ENCODE results near the gene ZC3H7A.

ZC3H7A gene

DNA sequence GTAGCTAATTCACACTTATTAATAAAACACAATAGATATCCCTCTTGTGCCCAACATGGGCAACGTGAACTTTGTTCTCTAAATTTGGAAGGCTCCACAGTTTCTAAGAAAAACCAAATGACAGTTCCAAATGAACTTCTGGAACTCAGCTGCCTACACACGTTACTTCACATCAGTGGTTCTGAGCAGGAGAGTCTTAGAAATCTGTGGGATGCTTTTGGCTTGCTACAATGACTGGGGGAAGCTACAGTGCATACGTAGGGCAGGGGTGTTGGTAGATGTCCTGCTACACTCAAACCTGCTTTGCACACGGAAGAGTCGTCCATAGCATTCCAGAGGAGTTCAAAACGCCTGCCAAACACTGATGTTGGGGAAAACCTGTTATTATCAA, 62.4 kb downstream of the ZC3H7A start:
- DNase-seq: no peak

DNA sequence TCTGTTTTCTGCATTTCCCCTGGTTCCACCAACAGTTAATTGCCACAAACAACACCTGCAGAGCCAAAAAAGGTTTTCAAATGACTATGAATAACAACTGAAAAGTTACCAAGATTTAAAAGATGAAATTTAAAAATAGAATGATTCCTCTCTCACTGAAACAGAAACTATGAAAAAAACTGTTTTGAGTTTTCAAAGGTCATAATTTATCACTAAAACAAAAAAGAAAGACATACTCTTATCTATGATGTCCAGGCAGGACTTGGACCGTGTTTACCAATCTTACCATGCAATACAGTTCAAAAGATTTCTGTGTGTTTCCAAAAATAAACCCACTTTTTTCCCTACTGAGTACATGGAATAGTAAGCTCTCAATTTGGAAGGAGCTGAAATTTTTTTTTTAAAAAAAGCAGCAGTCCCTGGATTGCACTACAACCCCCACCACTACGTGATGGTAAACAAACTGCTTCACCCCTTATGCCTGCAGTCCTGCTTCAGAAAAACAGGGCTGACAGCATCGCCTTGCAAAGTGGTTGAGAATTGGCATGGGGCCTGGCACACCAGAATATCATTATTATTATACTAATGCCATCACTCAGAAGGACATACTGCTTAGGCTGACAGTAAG, 62.9 kb downstream of the ZC3H7A start:
- no peak for DNase-seq

DNA sequence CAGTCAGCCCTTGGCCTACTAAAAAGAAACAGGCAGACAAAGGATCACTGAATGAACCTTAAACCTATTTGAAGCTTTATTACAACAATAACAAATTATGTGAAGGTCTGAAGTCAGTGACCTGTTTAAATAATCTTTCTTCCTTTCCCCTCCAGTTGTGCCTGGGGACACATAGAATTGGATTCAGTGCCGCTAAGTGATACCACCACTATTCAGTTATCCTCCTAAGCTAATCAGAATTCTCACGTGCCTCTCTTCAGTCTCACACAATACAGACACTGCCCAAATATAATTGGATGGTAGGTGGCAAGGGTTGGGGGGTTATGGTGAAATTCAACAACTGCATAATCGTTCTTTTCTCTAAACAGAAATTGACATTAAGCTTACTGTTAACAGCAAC, 65.8 kb downstream of the ZC3H7A start:
- no peak for DNase-seq

DNA sequence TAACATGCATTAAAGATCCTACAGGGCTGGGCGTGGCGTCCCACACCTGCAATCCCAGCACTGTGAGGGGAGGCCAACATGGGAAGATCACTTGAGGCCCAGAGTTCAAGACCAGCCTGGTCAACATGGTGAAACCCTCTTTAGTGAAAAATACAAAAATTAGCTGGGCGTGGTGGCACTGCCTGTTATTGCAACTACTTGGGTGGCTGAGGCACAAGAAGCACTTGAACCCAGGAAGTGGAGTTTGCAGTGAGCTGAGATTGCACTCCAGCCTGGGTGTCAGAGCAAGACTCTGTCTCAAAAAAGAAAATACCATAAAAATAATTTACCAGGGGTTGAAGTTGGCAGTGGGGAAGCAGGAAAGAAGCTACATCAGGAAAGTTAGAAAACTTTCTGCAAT, 67.3 kb downstream of the ZC3H7A start:
- no peak for DNase-seq

DNA sequence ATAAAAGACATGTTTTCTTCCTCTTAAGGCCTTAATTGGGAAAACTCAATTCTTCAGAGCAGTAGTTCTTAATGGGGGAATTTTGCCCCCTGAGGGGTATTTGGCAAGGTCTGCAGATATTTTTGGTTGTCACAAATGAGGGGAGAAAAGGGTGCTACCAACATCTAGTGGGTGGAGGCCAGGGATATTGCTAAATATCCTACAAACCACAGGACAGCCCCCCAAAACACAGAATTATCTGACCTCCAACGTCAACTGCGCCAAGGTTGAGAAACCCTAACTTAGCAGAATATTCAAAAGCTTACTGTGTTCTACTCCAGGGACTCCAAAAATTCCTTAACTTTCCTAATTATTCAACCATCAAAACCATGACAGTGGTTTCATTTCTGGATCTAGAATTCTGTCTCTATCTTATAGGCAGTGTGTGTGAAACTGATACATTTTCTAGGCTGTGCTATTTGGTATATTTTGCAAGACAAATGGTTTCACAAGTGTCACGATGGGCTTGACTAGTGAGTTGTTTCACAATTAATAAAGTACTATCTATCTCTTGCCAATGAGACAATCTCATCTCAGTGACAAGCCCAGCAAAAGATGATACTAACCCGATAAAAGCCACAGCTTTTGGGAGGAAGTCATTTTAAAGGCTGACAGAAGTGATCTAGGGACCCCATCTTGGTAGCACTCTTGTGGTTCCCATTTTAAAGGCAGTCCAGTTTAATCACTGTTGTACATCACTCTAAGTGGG, 69.1 kb downstream of the ZC3H7A start:
- DNase-seq: no peak

DNA sequence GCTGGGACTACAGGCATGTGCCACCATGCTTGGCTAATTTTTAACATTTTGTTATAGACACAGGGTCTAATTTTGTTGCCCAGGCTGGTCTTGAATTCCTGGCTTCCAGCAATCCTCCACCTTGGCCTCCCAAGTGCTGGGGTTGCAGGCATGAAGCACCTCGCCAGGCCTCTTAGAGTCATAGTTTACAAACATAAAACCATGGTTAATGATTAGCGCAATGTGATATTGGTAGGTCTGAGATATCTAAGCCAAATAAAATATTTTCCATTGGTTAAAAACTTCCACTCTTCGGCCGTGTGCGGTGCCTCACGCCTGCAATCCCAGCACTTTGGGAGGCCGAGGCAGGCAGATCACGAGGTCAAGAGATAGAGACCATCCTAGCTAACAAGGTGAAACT, 71.0 kb downstream of the ZC3H7A start:
- DNase-seq: no peak

DNA sequence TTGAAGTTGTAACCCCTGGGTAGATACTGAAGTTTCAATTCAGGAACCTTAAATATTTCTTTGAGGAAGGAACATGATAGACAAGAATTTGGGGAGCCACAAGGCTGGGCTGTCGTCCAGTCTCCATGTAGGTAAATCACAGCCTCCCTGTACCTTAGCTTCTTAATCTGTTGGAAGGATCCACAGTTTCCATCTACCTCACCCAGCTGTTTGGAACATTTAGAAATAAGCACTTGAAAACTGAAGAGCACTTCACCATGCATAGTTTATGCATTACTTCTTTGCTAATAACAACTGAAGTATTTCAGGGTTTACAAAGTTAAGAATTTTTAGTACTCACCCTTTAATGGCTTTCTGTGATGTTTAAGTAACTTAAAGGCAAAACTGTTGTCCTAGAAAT, 71.6 kb downstream of the ZC3H7A start:
- no peak for DNase-seq

DNA sequence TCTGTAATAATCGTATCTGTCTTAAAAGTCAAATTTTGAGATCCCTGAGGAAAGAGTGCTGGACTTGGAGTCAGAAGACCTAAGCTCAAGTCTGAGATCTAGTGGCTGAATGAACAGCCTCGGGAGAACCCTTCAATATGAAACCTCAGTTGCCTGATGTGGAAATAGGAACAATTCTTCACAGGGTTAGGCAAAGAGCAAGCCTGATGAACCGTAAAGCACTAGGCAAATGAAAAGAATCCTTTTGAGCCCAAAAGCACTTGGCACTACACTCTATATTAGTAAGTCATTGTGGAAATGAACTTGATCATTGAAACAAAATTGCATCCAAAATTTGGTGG, 74.6 kb downstream of the ZC3H7A start:
- no peak for DNase-seq

DNA sequence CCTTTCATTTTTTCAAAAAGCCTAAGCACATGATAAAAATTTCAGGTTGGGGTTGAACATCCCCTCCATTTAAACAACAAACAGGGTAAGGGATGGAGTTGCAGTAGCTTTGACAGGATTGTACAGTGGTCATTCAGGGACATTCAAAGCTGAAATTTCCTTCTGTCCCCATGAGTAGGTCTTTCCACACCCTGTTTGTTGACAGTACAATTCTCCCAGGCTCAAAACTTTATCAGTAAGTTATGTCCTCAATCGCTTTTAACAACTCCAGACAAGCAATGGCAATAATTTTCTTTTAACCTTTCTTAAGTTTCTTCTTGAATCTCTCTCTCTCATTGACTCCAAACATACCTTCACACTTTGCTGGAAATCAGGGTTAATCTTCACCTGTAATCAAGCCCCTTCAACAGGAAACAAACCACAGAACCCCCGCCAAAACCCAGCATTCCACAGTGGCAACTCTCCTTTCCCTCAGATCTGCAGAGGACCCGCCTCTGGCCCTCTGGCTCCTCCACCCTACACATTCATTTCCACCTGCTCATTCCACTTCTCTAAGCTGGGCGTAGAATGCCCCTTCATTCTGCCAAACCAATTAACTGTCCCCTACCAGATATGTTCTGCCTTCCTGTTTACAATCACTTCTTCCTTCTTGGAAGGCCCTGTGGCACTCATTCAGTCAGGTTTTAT, 75.1 kb downstream of the ZC3H7A start:
- DNase-seq: no peak

DNA sequence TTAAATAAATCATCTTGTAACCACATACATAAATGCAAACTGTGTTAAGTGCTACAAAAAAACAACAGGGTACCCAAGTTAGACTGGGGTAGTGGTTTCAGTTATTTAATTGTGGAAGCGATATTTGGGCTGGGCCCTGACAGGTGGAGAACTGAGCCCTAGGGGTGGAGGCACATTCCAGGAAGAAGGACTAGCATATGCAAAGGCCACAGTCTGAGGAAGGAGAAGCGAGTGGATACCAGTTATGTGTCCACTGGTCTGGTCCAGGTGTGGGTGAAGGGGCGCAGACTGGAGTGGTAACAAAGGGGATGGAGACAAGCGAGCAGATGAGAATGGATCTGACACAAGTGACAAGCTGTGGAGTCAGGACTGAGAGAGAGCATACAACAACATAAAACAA, 77.3 kb downstream of the ZC3H7A start:
- DNase-seq: no peak

DNA sequence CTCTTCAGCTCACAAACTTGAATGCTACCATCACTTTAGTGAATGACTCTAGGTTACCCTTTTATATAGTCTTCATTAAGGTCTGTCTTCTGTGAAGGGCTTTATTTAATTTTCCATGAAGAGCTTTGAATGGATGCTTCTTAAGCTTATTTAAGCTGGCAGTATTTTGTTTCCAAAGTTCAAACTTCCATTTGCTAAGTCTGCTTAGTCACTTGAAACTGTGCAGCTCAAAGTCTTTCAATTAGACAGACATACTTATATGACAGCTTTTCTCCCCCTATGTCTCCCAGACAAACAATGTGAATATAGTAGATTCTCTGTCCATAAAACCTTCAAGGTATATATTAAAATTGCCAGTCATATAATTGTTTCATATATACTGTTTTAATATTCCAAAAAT, 77.9 kb downstream of the ZC3H7A start:
- DNase-seq: no peak

DNA sequence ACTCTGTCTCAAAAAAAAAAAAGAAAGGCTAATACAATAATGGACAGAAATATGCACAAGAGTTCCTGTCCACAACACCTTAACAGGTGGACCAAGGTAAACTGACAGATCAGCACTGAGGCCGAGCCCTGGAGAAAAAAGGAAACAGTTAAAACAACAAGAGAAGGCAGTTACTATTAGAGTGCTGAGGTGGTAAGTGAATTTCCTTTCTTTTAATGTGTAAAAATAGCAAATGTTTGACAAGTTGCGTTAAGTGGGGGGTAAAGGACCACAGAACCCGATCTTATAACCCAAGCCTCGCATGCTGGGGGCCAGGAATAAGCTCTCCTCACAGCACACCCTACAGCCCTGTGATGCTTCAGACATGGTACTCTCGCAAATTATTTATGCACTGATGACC, 79.2 kb downstream of the ZC3H7A start:
- no peak for DNase-seq

DNA sequence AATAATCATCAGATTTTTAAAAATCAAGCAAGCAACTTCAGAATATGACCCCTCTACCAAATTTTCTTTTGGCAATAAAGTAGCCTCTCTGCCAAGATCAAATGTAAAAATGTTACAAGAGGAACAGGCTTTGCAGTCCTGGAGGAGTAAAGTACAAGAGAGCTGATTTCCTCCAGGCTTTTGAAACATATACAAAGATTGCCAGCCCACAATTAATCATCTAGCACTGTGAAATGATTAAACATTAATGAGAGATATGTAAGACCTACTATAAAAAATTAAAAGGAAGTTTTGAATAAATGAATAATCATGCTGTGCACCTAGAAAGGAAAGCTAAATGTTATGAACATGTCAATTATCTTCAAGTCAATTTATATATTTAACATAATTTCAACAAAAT, 80.7 kb downstream of the ZC3H7A start:
- DNase-seq: no peak

DNA sequence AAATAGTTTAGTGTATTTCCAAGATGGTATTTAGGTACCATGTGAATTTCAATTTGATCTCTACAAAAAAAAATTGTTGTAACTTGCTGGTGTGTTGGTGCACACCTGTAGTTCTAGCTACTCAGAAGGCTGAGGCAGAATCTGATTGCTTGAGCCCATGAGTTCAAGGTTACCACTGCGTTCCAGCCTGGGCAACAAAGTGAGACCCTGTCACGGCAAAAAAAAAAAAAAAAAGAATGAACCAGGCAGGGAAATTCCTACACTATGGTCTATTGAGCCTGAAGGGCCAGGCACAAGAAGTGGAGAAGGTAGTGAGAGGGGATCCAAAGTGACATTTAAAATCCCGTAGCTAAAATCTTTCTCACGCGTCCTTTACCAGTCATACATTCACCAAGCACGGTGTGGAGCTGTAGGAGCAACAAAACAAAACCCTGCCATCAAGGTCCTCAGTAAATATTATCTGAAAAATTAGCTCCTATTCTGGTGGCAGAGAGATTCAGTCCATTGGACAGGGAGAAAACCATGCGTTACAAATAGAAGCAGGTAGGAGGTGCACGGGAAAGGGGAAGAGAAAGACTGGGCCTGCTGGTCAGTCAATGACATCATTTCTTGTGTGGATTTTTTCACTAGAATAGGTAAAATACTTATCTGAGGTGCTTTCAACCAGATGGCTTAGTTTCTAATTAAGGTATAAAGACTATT, 81.7 kb downstream of the ZC3H7A start:
- DNase-seq: no peak

DNA sequence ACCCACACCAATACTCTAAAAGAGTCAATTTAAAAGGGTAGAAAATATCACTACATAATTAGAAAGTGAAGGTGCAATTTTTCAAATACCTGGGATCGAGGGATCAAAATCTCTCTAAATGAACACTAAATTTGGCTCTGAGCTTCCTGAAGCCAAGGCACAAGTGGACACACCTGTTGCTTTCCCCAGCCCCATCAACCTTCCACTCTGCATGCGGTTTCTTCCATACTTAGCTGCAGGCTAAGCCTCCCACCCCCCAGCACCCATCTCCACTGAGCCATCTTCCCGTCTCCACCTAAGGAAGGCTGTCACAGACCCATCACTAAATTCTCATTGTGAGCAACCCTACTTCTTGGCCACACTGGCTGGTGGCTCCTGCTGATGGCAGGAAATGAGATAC, 84.9 kb downstream of the ZC3H7A start:
- DNase-seq: no peak

DNA sequence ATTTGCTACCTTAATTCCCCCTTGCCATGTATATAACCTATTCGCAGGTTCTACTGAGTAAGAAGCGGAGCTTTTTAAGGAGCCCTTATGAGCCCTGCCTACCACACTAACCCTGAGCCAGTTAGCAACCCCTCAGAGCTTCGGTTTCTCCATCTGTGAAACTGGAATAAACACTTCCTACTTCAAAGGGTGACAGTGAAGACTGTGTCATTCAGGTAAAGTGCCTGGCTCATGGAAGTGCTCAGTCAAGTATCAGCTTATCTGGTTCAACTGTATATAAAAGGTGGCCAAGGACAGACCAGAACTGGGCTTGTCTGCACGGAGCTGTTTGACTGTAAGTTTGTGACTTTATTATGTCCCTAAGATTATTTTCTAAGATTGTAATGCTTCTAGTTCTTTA, 85.4 kb downstream of the ZC3H7A start:
- DNase-seq: no peak

DNA sequence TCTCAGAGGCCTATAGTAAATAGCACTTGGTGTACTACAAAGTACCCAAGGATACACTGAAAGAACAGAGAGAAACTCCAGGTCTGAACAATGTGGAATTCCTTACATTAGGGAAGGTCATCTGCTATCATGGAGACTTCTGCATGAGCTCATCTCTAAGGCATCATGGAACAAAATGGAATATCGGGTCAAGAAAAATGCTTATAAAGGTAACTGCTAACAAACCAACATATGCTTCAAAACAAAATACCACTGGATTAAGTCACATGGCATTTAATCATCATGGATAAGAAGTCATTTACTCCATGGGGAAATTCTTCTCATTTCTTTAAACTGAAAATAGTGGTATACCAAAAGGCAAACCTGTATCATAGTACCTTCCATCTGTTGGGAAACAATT, 88.6 kb downstream of the ZC3H7A start:
- no peak for DNase-seq

DNA sequence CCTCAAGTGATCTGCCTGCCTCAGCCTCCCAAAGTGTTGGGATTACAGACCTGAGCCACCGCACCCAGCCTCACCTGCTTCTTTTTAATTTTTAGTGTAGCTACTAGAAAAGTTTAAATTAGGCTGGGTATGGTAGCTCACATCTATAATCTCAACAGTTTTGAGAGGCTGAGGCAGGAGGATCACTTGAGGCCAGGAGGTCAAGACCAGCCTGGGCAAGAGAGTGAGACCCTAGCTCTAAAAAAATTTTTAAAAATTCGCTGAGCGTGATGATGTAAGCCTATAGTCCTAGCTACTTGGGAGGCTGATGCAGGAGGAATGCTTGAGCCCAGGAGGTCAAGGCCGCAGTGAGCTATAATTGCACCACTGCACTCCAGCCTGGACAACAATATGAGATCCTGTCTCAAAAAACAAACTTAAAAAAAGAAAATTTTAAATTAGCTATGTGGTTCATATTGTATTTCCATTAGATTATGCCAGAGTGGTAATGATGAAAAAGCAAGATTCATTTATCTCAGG, 89.3 kb downstream of the ZC3H7A start:
- no peak for DNase-seq

DNA sequence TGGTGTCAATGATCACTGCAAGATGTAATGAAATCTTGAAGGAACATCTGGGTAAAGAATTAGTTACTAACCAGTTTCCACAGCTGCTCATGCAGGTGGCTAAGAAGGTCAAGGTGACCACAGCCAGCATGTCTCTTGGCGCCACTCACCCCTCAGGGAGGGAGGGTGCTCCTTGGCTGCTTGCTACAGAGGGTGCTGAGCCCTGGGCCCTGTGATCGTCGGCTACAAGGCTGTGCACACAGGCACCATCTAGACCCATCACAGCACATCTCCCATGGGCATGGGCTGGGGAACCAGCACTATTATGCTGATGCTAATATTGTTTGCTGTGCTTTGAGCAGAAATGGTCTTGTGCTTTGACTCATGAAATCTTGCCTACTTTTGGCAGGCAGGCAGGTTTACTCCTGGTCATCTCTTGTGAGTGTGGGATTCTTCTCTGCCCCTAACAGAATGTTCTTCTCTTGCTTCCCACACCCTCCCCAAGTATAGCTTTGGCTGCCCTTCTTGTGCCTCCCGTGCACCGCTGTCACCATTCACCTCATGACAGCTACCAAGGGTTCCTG, 90.8 kb downstream of the ZC3H7A start:
- no peak for DNase-seq

DNA sequence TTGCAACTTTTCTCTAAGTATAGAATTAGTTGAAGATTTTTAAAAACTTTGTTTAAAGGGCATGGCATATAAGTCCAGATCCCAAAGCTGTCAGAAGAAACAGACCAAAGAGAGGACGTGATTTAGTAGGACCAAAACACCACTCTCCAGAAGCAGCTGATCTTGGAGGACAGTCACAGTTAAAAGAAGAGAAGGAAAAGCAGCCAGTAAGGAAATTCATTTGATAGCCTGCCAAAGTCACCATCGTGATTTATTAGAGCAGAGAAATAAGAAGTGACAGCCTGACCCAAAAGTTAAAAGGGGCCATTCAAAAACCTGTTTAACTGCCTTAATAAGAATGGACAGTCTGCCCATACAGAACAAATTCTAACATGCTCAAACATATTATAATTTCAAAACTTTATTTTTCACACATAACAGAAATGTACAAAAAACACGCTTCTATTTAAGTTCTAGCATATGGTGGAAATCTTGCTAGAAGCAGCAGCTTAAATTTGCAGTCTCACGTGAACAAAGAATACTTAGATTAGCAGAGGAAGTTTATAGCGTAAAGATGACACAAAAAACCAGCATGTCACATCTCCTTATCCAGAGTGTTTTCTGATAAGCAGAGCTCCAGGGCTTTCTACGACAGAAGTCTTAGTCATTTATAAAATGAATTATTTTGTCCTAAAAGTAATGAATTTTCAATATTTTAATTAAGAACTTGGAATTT, 91.6 kb downstream of the ZC3H7A start:
- no peak for DNase-seq
